GM12801 (cell line): ENCODE measurements around the gene HECW1.
A peak's percentile ranks its signal among the peaks of the same experiment; 100 is the strongest.

Experiments
- TF ChIP-seq, protein P1 (sequence below): IDR thresholded peaks from one replicate; pipeline ENCODE4 v1.5.1; 2011; ENCODE audit warnings: control low read depth; ENCODE audit not compliant: insufficient read length; ENCODE audit errors: extremely low read depth

Gene HECW1

DNA sequence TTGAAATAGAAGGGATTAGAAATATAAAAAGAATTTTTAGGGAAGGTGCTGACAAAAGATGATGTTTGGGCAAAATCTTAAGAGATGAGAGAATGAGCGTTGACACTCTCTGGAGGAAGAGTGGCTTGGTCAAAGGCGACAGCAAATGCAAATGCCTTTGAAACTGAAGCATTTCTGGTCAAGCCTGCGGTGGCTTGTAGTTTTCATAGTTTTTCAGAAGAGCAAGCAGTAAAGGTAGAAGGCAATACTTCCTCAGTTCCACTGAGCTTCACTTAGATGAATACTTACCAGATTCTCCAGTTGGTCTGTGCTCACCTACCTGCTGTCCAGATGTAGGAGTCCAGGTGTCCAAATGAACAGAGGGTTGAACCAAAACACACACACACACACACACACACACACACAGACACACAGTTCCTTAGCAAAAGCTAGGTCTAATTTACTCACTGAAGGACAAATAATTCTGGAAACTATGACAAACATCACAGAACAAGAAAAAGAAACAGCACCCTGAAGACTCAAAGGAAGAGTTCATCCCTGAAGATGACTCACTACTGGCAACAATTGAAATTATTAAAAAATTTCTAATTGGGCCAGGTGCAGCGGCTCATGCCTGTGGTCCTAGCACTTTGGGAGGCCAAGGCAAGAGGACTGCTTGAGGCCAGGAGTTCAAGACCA lies 458.4 kb downstream of the HECW1 start:
- TF ChIP-seq, protein P1, sequence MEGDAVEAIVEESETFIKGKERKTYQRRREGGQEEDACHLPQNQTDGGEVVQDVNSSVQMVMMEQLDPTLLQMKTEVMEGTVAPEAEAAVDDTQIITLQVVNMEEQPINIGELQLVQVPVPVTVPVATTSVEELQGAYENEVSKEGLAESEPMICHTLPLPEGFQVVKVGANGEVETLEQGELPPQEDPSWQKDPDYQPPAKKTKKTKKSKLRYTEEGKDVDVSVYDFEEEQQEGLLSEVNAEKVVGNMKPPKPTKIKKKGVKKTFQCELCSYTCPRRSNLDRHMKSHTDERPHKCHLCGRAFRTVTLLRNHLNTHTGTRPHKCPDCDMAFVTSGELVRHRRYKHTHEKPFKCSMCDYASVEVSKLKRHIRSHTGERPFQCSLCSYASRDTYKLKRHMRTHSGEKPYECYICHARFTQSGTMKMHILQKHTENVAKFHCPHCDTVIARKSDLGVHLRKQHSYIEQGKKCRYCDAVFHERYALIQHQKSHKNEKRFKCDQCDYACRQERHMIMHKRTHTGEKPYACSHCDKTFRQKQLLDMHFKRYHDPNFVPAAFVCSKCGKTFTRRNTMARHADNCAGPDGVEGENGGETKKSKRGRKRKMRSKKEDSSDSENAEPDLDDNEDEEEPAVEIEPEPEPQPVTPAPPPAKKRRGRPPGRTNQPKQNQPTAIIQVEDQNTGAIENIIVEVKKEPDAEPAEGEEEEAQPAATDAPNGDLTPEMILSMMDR: no peak

DNA sequence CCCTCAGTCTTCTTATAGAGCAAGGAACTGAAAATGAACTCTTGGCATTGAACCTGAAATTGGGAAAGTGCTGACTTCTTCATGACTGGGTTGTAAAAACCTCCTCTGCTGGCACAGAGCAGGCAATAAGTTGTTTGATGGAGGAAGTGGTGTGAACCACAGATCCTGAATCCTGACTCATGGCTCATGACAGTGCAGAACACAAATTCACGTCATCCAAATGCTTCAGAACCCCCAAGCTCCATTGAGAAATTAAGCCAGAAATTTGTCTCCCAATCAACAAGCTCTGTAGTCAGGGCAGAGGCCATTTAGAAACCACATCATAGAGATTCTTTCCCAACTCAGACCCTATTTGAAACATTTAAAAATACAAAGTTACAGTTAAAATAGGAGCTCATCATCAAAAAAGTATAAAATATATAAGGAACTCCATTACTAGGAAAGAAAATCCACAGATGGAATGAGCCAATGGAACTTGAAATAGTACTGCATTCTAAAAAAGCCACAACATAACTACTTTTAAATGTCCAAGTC lies 460.1 kb downstream of the HECW1 start:
- TF ChIP-seq, protein P1: no peak

DNA sequence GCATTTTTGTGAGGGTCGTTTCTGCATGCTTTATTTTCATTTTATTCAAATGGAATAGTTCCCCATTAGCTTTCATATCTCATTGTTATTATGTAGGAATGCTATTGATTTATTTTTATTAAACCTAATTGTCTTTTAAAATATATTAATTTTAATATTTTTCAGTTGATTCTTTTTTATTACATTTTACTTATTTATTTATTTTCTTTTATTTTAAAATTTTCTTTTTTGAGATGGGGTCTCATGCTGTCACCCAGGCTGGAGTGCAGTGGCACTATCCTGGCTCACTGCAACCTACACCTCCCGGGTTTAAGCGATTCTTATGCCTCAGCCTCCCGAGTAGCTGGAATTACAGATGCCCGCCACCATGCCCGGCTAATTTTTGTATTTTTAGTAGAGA lies 463.1 kb downstream of the HECW1 start:
- TF ChIP-seq, protein P1: no peak

DNA sequence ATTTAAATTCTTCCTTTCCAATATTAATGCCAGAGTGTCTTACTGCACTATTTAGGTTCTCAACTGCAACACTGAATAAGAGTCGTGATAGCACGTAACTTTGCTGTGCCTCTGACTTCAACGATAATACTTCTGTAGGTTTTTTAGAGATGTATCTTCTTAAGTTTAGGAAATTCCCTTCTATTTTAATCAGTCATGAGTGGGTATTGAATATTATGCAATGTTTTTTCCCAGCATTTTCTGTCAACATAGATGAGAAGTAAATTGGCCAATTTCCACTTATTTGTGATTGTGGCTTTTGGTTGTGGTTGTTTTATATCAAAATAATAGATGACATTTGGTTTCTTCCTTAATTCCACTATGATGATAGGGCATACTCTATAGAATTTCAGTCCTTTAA lies 463.8 kb downstream of the HECW1 start:
- TF ChIP-seq, protein P1: no peak

DNA sequence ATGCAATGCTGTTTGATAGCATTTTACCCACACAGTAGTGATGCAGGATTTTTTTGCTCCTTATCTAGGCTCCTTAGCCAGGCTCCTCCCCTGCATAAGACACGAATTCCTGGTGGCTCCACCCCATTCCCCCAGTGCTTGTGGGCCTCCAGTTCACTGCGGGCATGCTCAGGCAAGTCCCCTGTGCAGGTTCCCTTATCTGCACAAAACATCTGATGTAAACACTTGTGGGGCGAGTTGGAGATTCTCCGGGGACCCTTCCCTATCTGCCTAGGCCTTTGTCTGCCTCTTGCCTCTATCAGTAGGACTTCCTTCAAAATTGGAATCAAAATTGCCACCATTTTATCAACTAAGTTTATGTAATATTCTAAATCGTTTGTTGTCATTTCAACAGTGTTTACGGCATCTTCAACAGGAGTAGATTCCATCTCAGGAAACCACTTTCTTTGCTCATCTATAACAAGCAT lies 465.1 kb downstream of the HECW1 start:
- TF ChIP-seq, protein P1: no peak

DNA sequence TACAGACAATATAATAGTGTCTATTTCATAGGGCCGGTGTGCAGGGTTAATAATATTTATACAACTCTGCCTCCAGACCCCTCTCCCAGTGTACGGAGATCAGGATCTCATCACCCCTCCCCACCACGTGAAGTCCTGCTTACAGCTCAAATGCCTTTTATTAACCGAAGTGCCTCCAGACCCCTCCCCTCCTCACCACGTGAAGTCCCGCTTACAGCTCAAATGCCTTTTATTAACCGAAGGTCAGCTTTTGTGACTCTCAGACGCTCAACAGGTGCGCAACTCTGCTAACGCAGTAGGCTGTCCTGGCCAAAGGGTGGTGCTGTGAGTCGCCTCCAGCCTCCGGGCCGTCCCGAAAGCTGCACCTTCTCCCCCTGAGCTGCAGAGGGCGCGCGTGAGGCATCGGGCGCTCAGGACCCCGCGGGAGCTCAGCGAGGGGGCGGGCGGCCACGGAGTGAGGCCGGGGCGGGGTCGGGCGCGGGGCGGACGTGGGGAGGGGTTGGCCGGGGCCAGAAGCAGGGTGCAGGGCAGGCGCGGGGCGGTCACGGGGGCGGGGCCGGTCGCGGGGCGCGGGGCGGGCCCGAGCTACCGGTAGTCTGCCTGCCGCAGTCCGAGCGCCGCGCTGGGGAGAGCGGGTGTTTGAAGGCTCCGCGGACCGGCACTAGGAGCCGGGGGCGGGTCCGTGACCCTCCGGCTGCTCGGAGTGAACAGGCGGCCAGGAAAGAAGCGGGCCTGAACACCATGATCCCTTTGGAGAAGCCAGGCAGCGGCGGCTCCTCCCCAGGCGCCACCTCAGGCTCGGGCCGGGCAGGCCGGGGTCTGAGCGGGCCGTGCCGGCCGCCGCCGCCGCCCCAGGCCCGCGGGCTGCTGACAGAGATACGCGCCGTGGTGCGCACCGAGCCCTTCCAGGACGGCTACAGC lies 470.3 kb downstream of the HECW1 start, which contains the start of gene STK17A:
STK17A (plus strand) TSS at position 606 of the 921 bp plus-strand sequence; CDS start at position 742, 136 bp downstream.
- TF ChIP-seq, protein P1: peak; percentile 77
